Uterus (tissue), 2 donors: ENCODE data around the gene PDE4A.

ENCODE experiments used
- CTCF ChIP-seq, 4 experiments: fragments of 200-600 bp in 2 of 4; fragments of 450-650 bp in 2 of 4; sonication (generic) in 2 of 4; IDR thresholded peaks; one replicate each; pipeline ENCODE4 v1.5.1; 2016 to 2019; ENCODE audit warnings: antibody characterized with exemption in 4 of 4, mild to moderate bottlenecking in 2 of 4, moderate library complexity in 1 of 4
- POLR2A ChIP-seq, 2 donors: fragments of 450-650 bp; IDR thresholded peaks; one replicate each; pipeline ENCODE4 v1.6.1; 2016; ENCODE audit warnings: antibody characterized with exemption in 2 of 2, mild to moderate bottlenecking in 1 of 2, moderate library complexity in 1 of 2

- TF ChIP-seq CTCF (IDR thresholded peaks at IDR 0.05), result no peak
- TF ChIP-seq POLR2A (IDR thresholded peaks at IDR 0.05), result no peak
Observed at GRCh38 chr19:10412257-10412977, 7.9 kb upstream of the PDE4A start.
